K562 (cell line): ENCODE results near the gene CPED1. TPM values are rescaled to one million over a fixed set of nuclear protein-coding genes. Genes with fewer than 3 reads are reported as not detected.

Experiments
- ATAC-seq: fragments of 200-7000 bp; cut with Tn5 transposase; 3 replicates; pipeline ENCODE4 v1.9.1; 2020; ENCODE audit warnings: moderate library complexity
- BruUV-seq: library from RNA; stranded (reverse); fragments of 400-500 nt; replicated peaks from 2 replicates; lab custom pipeline; 2021; lab: Mats Ljungman, UMichigan
- CTCF ChIA-PET: fragments of 300-600 bp; formaldehyde crosslinking; extraction: SDS; loops from one replicate; lab custom pipeline; 2021; ENCODE audit warnings: low intra/inter-chr PET ratio; lab: Yijun Ruan, JAX
- POLR2A ChIA-PET: fragments of 300-600, 350-650 bp; sonication (Branson Sonifier 250); formaldehyde crosslinking; extraction: SDS; loops from one replicate; lab custom pipeline; 2021; ENCODE audit warnings: antibody characterized with exemption, inconsistent platforms; lab: Yijun Ruan, JAX
- DNase-seq, 4 experiments: peaks; one replicate each; pipeline versions ENCODE4 v3.0.0 to v3.0.0-alpha.2; 2011 to 2018; ENCODE audit warnings: low spot score in 3 of 4, mixed read lengths in 3 of 4; ENCODE audit errors: extremely low read depth in 1 of 4
- FAIRE-seq: peaks from 2 replicates; lab custom pipeline; 2011; peaks lifted over from hg19 to GRCh38; lab: Jason Lieb, UNC
- H2AFZ ChIP-seq: 2 replicates; pipeline ENCODE4 v1.6.0; 2011; ENCODE audit warnings: low read depth, low read length, control low read depth, inconsistent platforms
- H3K27ac ChIP-seq: fragments of 200-600 bp; 3 replicates; pipeline ENCODE4 v1.8.0; 2011; ENCODE audit warnings: low read depth, mild to moderate bottlenecking, control low read depth, inconsistent platforms, low read length, moderate library complexity, mixed read lengths; ENCODE audit errors: extremely low read depth
- H3K27me3 ChIP-seq, 2 experiments: fragments of 300-600 bp in 1 of 2; 2 replicates in 1 of 2; 3 replicates in 1 of 2; pipeline versions ENCODE4 v1.6.0 to v1.8.0; 2011; ENCODE audit warnings: inconsistent platforms in 2 of 2, low read length in 2 of 2, mild to moderate bottlenecking in 1 of 2, mixed read lengths in 1 of 2, moderate library complexity in 1 of 2; ENCODE audit not compliant: control insufficient read depth in 2 of 2, insufficient read depth in 2 of 2
- H3K36me3 ChIP-seq: fragments of 300-600 bp; 3 replicates; pipeline ENCODE4 v1.8.0; 2011; ENCODE audit warnings: mild to moderate bottlenecking, low read length, inconsistent platforms; ENCODE audit not compliant: control insufficient read depth, insufficient read depth
- H3K4me1 ChIP-seq, 2 experiments: fragments of 200-600 bp in 1 of 2; replicated peaks in 1 of 2; 2 replicates in 1 of 2; 3 replicates in 1 of 2; pipeline versions ENCODE4 v1.5.1 to v1.8.0; 2011; ENCODE audit warnings: inconsistent platforms in 2 of 2, low read length in 2 of 2, mild to moderate bottlenecking in 1 of 2, mixed read lengths in 1 of 2, moderate library complexity in 1 of 2; ENCODE audit not compliant: control insufficient read depth in 2 of 2, insufficient read depth in 2 of 2
- H3K4me2 ChIP-seq: 2 replicates; pipeline ENCODE4 v1.6.1; 2011; ENCODE audit warnings: low read length, control low read depth, inconsistent platforms, mixed read lengths; ENCODE audit not compliant: insufficient read depth
- H3K4me3 ChIP-seq: fragments of 200-600 bp; sonication (generic), shearing (Covaris generic); 2 replicates; pipeline ENCODE4 v1.5.1; 2016; ENCODE audit warnings: control low read depth, inconsistent platforms
- H3K79me2 ChIP-seq: fragments of 200-600 bp; 3 replicates; pipeline ENCODE4 v1.8.0; 2011; ENCODE audit warnings: low read length, inconsistent platforms; ENCODE audit not compliant: control insufficient read depth, insufficient read depth
- H3K9ac ChIP-seq, 2 experiments: 2 replicates each; pipeline versions ENCODE4 v1.6.0 to v1.6.1; 2011; ENCODE audit warnings: low read depth in 2 of 2, low read length in 2 of 2, control low read depth in 1 of 2, inconsistent platforms in 1 of 2, mild to moderate bottlenecking in 1 of 2, mixed read lengths in 1 of 2; ENCODE audit not compliant: insufficient read depth in 1 of 2
- H3K9me1 ChIP-seq: one replicate; pipeline ENCODE4 v1.6.0; 2011; ENCODE audit warnings: inconsistent platforms, mild to moderate bottlenecking, low read length, moderate library complexity; ENCODE audit not compliant: control insufficient read depth, insufficient read depth
- H3K9me3 ChIP-seq: replicated peaks from 2 replicates; pipeline ENCODE4 v1.5.1; 2011; ENCODE audit warnings: low read depth, low read length, inconsistent platforms; ENCODE audit not compliant: control insufficient read depth, insufficient read depth
- H4K20me1 ChIP-seq: replicated peaks from 2 replicates; pipeline ENCODE4 v1.6.1; 2011; ENCODE audit warnings: low read length, inconsistent platforms, mixed read lengths; ENCODE audit not compliant: control insufficient read depth, insufficient read depth
- BRF1 ChIP-seq: IDR thresholded peaks from 3 replicates; pipeline ENCODE4 v1.6.1; 2011; ENCODE audit warnings: borderline replicate concordance, mild to moderate bottlenecking; ENCODE audit not compliant: insufficient read length; ENCODE audit errors: extremely low read depth
- TEAD2 ChIP-seq: fragments of 450-650 bp; IDR thresholded peaks from 2 replicates; pipeline ENCODE4 v1.6.1; 2016; ENCODE audit warnings: missing genetic modification characterization, control low read depth, missing compliant biosample characterization
- ZNF324 ChIP-seq: fragments of 250-450 bp; sonication (Bioruptor Pico); IDR thresholded peaks from 2 replicates; pipeline ENCODE4 v1.4.0; 2020; ENCODE audit warnings: mild to moderate bottlenecking
- ZNF507 ChIP-seq: conservative IDR thresholded peaks from 2 replicates; pipeline ENCODE4 v1.6.1; 2017; ENCODE audit warnings: missing genetic modification characterization, missing compliant biosample characterization
- WGBS: fragments of 100-300 bp; shearing (Covaris generic); methylation state at CpG from one replicate; pipeline ENCODE4 v1.1.6; 2016; ENCODE audit warnings: low coverage, mixed read lengths; ENCODE audit not compliant: insufficient coverage; ENCODE audit errors: missing lambda C conversion rate; 5-methylcytosine and 5-hydroxymethylcytosine counted together
- in situ Hi-C: fragments of 300-500 bp; cut with MboI; formaldehyde crosslinking; loops from 4 replicates; pipeline ENCODE4 v1.15.0; 2018; ENCODE audit warnings: inconsistent platforms, mixed read lengths
- intact Hi-C: fragments of 100-400 bp; cut with micrococcal nuclease; formaldehyde crosslinking; loops from 2 replicates; pipeline ENCODE4 v1.14.2; 2022
- polyA plus RNA-seq, 8 experiments: library from polyadenylated mRNA; depleted of rRNA in 4 of 8; stranded (reverse) in 5 of 8; unstranded in 3 of 8; fragments of >200 nt; fragmentation: Nextera tagmentation in 2 of 8; fragmentation: Illumina TruSeq in 1 of 8; extraction: Ambion mirVana in 2 of 8; extraction: Trizol in 1 of 8; gene quantifications; 2 replicates each; pipeline versions ENCODE4 v1.2.1 to v1.2.3, GENCODE V29; 2011 to 2014; ENCODE audit warnings: inconsistent platforms in 1 of 8, missing spikeins in 1 of 8
- total RNA-seq, 7 experiments: library from RNA; depleted of rRNA in 6 of 7; stranded (reverse); fragments of >200 nt in 6 of 7; fragmentation: Illumina TruSeq in 2 of 7; extraction: Trizol in 2 of 7; gene quantifications; 2 replicates each; pipeline versions ENCODE4 v1.2.1 to v1.2.3, GENCODE V29; 2011 to 2021; ENCODE audit warnings: low replicate concordance in 1 of 7
- TF ChIP-seq, protein P1 (sequence below): fragments of 200-800 bp; sonication (Bioruptor generic); IDR thresholded peaks from 2 replicates; pipeline ENCODE4 v1.6.1; 2016; ENCODE audit warnings: missing genetic modification characterization, missing compliant biosample characterization

Gene CPED1
- total and polyA plus RNA-seq, 9 of the 15 experiments (the other 6 are each of a cell fraction or from before 2014, with no cell fraction given): 195 to 393 (median 290) TPM

DNA sequence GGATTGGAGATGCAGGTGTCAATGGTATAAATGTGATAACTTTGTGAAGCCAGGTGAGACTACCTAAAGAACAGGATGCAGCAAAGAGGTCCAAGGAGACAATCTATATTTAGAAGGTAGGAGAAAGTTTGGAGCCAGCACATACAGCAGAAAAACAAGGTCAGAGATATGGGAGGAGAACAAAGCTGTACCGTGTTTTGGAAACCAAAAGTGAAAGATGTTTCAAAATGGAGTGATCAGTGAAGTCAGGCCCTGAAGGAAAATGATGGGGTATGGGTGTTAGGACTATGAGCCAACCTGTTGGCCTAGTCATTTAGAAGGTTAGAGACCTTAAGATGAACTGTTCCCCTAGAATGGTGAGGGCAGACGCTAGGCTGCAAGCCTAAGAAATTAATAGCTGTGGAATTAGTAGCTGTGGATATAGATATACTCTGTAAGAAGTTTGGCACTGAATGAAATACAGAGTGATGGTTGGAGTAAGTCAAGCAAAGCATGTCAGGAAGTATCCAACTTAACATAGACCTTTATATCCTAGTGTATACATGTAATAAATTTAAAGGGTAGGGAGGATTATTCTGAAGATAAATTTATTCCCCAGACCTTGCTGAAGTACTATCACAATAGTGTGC, 190.5 kb downstream of the CPED1 start (continued):
- TF ChIP-seq, protein P1, sequence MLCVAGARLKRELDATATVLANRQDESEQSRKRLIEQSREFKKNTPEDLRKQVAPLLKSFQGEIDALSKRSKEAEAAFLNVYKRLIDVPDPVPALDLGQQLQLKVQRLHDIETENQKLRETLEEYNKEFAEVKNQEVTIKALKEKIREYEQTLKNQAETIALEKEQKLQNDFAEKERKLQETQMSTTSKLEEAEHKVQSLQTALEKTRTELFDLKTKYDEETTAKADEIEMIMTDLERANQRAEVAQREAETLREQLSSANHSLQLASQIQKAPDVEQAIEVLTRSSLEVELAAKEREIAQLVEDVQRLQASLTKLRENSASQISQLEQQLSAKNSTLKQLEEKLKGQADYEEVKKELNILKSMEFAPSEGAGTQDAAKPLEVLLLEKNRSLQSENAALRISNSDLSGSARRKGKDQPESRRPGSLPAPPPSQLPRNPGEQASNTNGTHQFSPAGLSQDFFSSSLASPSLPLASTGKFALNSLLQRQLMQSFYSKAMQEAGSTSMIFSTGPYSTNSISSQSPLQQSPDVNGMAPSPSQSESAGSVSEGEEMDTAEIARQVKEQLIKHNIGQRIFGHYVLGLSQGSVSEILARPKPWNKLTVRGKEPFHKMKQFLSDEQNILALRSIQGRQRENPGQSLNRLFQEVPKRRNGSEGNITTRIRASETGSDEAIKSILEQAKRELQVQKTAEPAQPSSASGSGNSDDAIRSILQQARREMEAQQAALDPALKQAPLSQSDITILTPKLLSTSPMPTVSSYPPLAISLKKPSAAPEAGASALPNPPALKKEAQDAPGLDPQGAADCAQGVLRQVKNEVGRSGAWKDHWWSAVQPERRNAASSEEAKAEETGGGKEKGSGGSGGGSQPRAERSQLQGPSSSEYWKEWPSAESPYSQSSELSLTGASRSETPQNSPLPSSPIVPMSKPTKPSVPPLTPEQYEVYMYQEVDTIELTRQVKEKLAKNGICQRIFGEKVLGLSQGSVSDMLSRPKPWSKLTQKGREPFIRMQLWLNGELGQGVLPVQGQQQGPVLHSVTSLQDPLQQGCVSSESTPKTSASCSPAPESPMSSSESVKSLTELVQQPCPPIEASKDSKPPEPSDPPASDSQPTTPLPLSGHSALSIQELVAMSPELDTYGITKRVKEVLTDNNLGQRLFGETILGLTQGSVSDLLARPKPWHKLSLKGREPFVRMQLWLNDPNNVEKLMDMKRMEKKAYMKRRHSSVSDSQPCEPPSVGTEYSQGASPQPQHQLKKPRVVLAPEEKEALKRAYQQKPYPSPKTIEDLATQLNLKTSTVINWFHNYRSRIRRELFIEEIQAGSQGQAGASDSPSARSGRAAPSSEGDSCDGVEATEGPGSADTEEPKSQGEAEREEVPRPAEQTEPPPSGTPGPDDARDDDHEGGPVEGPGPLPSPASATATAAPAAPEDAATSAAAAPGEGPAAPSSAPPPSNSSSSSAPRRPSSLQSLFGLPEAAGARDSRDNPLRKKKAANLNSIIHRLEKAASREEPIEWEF: no peak

DNA sequence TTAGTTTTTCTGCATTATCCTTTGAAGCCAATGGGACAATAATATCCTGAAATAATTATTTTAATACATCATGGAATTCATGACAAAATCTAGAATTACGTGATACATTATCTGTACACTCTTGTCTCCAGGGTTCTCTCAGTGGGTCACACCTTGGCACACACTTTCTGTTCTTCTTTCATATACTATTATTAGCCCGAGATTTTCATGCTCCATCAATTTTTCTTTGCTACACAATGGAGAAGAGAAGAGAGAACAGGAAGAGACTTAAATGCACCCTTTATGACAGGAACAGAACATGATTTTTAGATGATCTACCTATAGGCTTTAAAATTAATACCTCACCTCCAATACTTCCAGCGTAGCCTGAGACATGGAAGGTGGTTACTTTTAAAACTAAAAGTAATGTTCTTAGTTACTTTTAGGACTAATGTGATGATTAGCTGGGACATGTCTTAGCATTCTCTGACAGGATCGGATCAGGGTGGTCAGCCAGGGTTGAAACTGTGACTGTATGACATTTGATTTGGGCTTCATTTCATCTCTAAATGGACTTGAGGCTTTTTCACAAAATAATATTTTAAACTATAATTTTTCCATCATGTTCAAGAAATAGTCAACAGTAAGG, 192.0 kb downstream of the CPED1 start:
- Histone ChIP-seq H3K9me1 (no peaks in the 10 kb centered on the region), H4K20me1 (peaks cover 11% of the 10 kb centered on the region; the same call in 1 of the 2 replicates), H2AFZ (no peak overlapping the region), H3K4me1 (no peaks in the 10 kb centered on the region), H3K36me3 (peaks cover 91% of the 10 kb centered on the region), H3K9me3 (no peaks in the 10 kb centered on the region), H3K4me3 (no peak overlapping the region), H3K4me2 (no peak overlapping the region), H3K9ac (no peak overlapping the region)
- 93% methylated on average over 4 of the region's 4 CpGs for WGBS
- POLR2A ChIA-PET: interaction anchor here (0.9 to 1.8 kb wide), 3 partner anchors 8 to 16 kb away, joined by 3 to 5 read pairs (median 3); no protein-coding TSS in a partner anchor
- no peak for DNase-seq
- no TSS peak for BruUV-seq
- FAIRE-seq: no peak
- in situ Hi-C loops (no loop called here), intact Hi-C loops (no loop called here)
- ATAC-seq: no peak
- CTCF ChIA-PET: interaction anchor here (1.1 kb wide), 1 partner anchor 11 kb away, joined by 4 read pairs; no protein-coding TSS in a partner anchor
- TF ChIP-seq TEAD2 (tag) (no peak), ZNF507 (0 out of 2 replicates have a peak, but pooled peaks have one; percentile 3), ZNF324 (no peak), BRF1 (no peak)
- TF ChIP-seq, all 486 proteins: peak for 1
- Histone ChIP-seq H3K27me3 (no peaks in the 10 kb centered on the region), H3K79me2 (peaks cover 94% of the 10 kb centered on the region), H3K27ac (no peak overlapping the region)
